GM18951 (cell line): ENCODE data around the gene MYL3.

ENCODE experiments used
- POLR2A ChIP-seq: IDR thresholded peaks from 4 replicates; pipeline ENCODE4 v1.6.1; 2011; ENCODE audit warnings: mild to moderate bottlenecking; ENCODE audit not compliant: insufficient read length, insufficient read depth; ENCODE audit errors: extremely low read depth
- in situ Hi-C: fragments of 300-500 bp; cut with MboI; formaldehyde crosslinking; loops from one replicate; pipeline ENCODE4 v1.12.0; 2022; ENCODE audit warnings: low sequenced_read_pairs, mixed read lengths, inconsistent platforms; ENCODE audit not compliant: unreplicated experiment

Gene MYL3

DNA sequence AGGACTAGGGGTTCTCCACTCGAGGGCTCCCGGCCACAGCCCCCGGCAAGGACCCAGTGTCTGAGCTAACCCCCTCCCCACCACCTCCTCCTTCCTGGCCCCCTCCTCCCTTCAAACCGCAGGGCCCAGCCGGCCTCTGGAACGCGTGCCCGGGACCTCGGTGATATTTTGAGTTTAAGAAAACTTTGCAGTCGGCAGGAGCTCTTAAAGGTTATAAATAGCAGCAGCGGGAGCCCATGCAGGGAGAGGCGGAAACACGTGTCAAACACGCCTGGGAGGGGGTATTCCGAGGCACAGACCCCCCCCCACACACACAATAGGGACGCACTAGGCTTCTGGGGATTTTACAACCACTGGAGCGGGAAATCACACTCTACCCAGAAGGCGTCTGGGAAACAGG, 11.2 kb upstream of the MYL3 start:
- in situ Hi-C loops = no loop called here

DNA sequence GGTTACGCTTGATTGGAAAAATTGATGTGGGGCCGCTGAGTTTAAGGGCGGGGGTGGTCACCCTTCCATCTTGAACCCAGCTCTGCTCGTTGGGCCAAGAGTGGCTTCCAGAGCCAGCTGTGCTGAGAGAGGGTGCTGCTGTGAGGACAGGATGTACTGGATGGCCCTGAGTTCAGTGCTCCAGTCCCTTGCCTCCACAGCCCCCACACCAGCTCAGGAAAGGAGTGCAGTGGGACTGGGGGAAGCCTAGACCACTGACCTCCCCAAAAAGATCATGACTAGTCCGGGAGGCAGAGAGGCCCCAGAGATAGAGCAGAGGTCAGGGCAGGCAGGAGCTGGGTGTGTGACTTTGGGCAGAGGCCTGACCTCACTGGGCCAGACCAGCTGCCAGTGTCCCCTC, 10.3 kb upstream of the MYL3 start:
- TF ChIP-seq POLR2A = no peak
- in situ Hi-C loops = no loop called here

More for the DNA sequence above, 11.2 kb upstream of the MYL3 start:
- no peak for TF ChIP-seq POLR2A

DNA sequence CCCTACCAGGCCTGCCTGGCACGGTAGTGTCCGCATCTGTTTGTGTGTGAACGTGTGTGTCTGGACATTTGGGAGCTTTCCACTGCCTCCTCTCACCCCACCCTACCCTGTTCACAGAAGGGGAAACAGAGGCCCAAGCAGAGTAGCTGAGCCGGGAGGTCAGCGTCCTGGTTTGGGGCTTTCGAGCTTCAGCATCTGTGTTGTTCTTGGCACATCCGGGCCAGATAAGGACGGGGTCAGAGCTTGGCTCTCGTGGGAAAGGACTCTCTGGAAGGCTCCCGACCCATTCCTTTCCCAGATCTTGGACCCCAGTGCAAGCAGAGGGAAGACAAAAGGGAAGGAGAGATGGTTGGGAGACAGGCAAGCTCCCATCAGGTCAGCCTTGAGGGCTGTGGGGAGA, 8.0 kb upstream of the MYL3 start:
- in situ Hi-C loops = no loop called here
- TF ChIP-seq POLR2A = no peak

DNA sequence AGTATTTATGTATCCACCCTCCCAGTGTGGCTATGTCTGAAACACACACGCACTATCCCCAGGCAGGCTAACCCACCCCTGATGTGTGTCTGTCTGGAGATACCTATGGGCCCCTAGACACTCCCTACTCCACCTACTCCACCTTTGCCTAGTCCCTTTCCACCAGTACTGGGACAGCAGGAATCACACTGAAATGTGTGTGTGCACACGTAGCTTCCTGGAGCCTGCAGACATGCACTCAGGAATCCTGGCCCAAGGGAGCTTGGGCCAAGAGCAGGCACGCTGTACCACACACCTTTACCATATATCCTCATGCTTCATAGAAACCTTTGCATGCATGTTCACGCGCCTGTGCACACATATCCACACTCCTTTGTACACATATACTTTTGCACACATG, 7.4 kb upstream of the MYL3 start:
- TF ChIP-seq POLR2A = no peak
- in situ Hi-C loops = no loop called here

DNA sequence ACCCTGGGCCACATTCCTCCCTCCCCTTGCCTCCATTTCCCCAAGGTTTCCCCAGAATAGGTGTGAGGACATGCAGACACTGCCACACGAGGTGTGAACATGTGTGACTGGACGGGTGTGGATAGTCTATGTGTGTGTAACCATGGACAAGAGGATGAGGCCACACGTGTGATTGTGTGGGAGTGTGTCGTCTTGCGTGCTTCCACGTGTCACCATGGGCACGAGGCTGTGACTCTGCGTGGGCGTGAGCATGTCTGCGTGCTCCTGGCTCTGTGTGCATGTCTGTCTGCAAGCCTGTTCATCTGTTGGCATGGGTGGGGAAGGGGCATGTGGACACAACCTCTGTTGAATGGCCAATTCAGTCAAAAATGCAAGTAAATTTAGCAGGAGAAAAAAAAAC, 6.2 kb upstream of the MYL3 start:
- in situ Hi-C loops = no loop called here

DNA sequence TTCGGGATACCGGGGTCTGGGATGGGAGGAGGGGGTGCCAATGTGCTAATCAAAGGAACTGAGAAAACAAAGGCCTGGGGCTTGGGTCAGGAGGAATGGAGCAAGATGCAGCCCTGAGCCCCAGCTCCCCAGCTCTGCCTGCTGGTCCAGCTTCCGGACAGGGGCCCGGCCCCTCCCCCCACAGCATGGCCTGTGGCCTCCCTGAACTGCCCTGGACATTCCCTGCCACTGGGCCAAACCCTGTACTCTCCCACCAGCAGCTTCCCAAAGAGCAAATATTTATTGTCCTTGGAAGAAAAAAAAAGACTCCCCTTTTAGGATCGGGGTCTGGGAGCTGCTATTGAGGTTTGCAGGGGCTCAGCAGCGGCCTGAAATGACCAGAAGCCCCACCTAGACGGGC, 5.7 kb upstream of the MYL3 start:
- in situ Hi-C loops = no loop called here
- no peak for TF ChIP-seq POLR2A

More for the DNA sequence above, 6.2 kb upstream of the MYL3 start:
- TF ChIP-seq POLR2A = no peak

DNA sequence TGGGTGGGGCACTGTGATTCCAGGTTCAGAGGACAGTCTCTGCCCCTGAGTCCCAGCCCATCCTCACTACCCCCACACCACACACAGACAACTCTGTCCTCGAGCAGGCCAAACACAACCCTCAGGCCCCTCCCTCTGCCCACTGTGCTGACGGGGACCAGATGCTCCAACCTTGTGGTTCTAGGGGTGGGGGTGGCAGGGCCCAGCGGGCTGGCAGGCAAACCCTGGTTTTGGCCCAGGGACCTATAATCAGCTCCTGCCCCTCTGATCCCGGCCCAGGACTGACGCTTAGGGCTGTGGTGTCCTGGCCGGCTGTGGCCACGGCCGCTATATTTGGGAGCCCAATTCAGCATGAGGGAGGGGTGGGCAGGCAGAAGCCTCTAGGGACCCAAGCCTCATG, 5.0 kb upstream of the MYL3 start:
- TF ChIP-seq POLR2A = no peak
- in situ Hi-C loops = no loop called here

DNA sequence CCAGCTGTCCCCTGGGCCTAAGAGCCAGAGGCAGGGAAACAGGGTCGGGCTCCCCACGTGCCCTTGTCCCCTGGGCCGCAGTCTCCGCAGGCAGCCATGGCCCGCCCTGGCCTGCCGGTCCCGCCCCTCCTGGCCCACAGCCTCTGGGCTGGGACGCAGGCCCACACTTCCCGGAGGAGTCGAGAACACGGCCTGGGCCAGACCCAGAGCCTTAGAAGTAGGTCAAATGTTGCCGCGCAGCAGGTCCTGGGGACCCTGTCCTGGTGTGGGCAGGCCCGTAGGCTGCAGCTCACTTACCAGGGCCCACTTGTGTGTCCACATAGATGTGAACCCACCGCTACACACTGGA, 4.3 kb upstream of the MYL3 start:
- TF ChIP-seq POLR2A = no peak
- in situ Hi-C loops = no loop called here

DNA sequence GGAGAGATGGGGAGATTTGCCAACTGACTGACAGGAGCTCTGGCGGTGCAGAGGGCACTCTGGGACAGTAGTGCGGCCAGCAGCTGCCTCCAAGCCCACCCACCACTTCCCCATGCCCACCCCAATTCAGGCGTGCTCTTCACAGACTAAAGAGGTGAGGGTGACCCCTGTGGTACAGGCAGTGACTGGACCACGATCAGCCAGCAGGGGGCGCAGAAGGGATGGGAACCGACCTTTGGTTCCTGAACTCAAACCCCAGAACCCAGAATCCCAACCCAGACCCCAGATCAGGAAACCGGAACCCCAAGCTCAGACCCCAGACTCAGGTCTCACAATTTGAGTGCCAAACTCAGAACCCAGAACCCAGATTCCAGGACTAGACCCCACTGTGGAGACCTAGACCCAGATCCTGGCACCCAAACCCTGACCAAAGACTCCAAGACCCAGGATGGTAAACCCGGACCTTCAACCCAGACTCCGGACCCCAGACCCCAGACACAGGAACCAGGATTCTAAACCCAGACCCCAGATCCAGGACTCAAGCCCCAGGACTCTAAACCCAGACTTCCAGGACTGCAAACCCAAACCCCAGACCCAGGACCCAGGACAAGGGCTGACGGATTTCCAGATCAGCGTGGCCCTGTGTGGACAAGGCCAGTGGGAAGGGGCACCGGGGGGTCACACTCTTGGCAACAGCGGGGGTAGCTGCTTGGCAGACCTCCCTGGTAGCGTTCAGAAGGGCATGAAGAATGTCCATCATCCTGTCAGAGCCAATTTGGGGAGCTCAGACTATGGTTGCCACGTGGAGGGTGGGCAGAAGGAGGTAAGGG, 3.7 kb upstream of the MYL3 start:
- in situ Hi-C loops = no loop called here
- no peak for TF ChIP-seq POLR2A

DNA sequence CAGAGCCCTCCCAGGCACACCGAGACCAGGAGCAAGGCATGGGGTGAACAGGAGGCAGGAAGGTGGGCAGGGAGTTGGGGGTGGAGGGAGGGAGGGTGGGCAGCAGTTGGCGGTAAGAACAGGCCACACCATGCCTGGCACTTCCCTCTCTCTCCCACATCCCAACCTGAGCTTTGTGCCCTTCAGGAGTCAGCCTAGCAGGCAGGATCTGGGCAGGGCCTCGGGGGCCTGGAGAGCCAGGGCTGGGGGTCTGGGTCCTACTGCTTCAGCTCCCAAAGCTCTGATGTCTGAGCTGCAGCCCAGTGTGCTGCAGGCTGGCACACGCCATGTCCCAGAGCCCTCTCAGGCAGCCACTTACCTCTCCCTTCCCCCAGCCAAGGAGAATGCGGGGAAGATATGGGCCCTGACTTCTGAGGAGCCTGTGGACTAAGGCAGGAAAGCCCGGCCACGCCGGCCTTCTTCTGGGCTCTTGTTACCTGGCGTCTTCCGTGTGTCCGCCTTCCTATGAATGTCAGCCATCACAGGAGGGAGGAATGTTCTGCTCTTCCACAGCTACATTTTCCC, 2.9 kb upstream of the MYL3 start:
- in situ Hi-C loops = no loop called here
- no peak for TF ChIP-seq POLR2A

DNA sequence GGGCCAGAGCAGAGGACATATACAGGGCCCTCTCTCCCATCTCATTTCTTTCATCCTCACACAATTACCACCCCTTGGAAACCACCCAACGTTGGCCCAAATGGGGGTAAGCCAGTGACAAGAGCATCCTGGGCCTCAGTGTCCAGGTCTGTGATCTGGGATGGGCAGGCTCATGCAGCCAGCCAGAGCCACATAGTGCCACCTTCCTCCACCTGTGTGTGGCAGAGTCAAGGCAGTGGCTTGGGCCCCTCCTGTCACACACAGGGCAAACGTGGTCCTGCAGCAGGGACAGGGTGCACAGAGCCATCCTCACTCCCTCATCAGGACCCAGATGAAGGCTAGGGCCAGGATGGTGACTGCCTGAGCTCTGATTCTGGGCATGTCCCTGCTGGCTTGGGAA, 2.3 kb upstream of the MYL3 start:
- TF ChIP-seq POLR2A = no peak
- in situ Hi-C loops = no loop called here

DNA sequence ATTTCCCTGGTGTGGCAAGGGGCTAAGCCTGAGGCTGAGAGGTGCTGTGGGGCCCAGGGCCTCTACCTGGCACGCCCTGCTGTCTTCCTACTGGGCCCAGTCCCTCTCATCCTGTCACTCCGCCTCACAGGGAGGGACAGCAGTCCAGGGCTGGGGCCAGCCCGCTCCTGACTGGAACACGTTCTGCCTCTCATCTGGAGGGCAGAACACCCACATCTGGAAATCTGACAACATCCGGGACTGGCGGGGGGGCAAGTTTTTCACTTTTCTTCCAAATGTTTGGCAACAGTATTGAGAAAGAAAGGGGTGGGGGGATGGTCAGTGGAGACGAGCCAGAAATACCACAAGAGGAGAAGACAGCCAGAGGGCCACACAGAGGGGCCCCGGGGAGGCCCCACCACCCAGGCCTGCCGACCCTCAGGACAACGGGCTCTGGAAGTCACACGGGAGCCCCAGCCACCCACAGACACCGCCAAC, 1.8 kb upstream of the MYL3 start:
- in situ Hi-C loops = no loop called here
- no peak for TF ChIP-seq POLR2A

DNA sequence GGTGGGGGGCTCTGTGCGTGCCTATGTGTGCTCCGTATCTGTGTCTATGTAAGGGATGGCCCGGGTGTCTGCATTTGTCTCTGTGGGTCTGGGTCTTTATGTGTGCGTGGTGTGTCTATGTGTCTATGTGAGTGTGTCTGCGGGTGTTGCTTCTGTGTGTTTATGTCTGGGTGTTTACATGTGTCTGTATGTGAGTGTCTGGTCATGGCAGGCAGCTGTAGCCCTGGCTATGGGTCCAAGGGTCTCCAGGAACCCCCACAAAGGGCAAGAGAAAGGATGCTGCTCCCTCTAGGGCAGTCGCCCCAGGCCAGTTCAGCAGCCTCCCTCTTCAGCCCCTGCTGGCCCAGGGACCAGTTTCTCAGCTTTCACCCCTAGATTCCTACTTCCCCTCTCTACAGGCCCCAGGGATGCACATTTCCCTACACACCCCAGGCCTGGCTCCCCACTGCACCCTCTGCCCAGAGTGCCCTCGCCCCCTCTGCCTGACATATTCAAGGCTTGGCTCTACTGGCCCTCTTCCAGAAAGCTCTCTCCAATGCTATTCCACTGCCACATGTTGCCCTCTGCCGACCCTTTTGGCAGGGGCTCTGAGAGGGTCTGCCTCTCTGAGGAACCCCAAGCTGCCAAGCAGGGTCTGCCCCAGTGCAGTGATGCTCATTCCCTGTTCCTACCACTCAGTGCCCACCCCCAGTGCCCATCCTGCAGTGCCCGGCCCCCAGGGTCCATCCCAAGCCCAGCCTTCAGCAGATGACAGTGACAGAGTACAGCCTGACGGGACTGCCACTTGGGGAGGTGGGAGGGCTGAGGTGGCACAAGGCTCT, 1.0 kb upstream of the MYL3 start:
- in situ Hi-C loops = no loop called here
- TF ChIP-seq POLR2A = no peak
